SU-DHL-6 (cell line): ENCODE measurements around the gene HGS.

Experiments used
- H2AFZ ChIP-seq: fragments of 200-600 bp; sonication (generic); 2 replicates; pipeline ENCODE4 v1.6.1; 2014; ENCODE audit warnings: low read depth, mild to moderate bottlenecking, moderate library complexity, mixed read lengths, antibody characterized with exemption, low read length; ENCODE audit not compliant: severe bottlenecking
- H3F3A ChIP-seq: fragments of 200-600 bp; shearing (Covaris generic); 2 replicates; pipeline ENCODE4 v1.6.0; 2016; ENCODE audit warnings: antibody characterized with exemption, mild to moderate bottlenecking; ENCODE audit not compliant: insufficient read depth
- H3K27ac ChIP-seq: fragments of 200-600 bp; sonication (generic); 2 replicates; pipeline ENCODE4 v1.5.1; 2016; ENCODE audit warnings: low read depth, mild to moderate bottlenecking, low read length, moderate library complexity, mixed read lengths
- H3K27me3 ChIP-seq: fragments of 200-600 bp; sonication (generic), shearing (Covaris generic); 2 replicates; pipeline ENCODE4 v1.6.0; 2014; ENCODE audit warnings: mild to moderate bottlenecking, low read length
- H3K36me3 ChIP-seq: fragments of 200-600 bp; sonication (generic); 2 replicates; pipeline ENCODE4 v1.6.1; 2014; ENCODE audit warnings: mild to moderate bottlenecking, low read length, mixed read lengths
- H3K4me2 ChIP-seq: fragments of 300-600, 200-600 bp; shearing (Covaris generic), sonication (generic); 2 replicates; pipeline ENCODE4 v1.6.0; 2014; ENCODE audit warnings: low read length, low read depth, mild to moderate bottlenecking; ENCODE audit not compliant: poor library complexity, severe bottlenecking
- H3K4me3 ChIP-seq: fragments of 200-600 bp; sonication (generic); 2 replicates; pipeline ENCODE4 v1.5.1; 2014; ENCODE audit warnings: antibody characterized with exemption, low read length, mild to moderate bottlenecking, mixed read lengths; ENCODE audit not compliant: insufficient read depth, poor library complexity, severe bottlenecking
- H3K79me2 ChIP-seq: fragments of 200-600 bp; sonication (generic); 2 replicates; pipeline ENCODE4 v1.6.1; 2014; ENCODE audit warnings: mild to moderate bottlenecking, low read length, moderate library complexity; ENCODE audit not compliant: insufficient read depth
- H3K9ac ChIP-seq: fragments of 200-600 bp; sonication (generic); 2 replicates; pipeline ENCODE4 v1.7.0; 2014; ENCODE audit warnings: mild to moderate bottlenecking, low read length
- H3K9me2 ChIP-seq: fragments of 200-600 bp; sonication (generic); replicated peaks from 2 replicates; pipeline ENCODE4 v1.6.1; 2014; ENCODE audit warnings: low read length; ENCODE audit not compliant: insufficient read depth
- H3K9me3 ChIP-seq: fragments of 200-600 bp; sonication (generic); 2 replicates; pipeline ENCODE4 v1.6.1; 2014; ENCODE audit warnings: low read length, mixed read lengths; ENCODE audit not compliant: insufficient read depth
- H4K20me1 ChIP-seq: fragments of 200-600 bp; sonication (generic); 2 replicates; pipeline ENCODE4 v1.6.1; 2014; ENCODE audit warnings: low read depth, mild to moderate bottlenecking, antibody characterized with exemption, low read length, moderate library complexity, mixed read lengths
- EZH2phosphoT487 ChIP-seq: fragments of 200-600 bp; sonication (generic), shearing (Covaris generic); conservative IDR thresholded peaks from 2 replicates; pipeline ENCODE4 v1.6.1; 2018; ENCODE audit warnings: mild to moderate bottlenecking, antibody characterized with exemption, low read length, moderate library complexity, mixed read lengths
- TF ChIP-seq, protein P1 (sequence below): fragments of 200-600 bp; sonication (generic); IDR thresholded peaks from one replicate; pipeline ENCODE4 v1.5.1; 2017; ENCODE audit warnings: antibody characterized with exemption, mild to moderate bottlenecking, low read length, moderate library complexity; ENCODE audit not compliant: insufficient read depth, poor library complexity, severe bottlenecking

Gene HGS

DNA sequence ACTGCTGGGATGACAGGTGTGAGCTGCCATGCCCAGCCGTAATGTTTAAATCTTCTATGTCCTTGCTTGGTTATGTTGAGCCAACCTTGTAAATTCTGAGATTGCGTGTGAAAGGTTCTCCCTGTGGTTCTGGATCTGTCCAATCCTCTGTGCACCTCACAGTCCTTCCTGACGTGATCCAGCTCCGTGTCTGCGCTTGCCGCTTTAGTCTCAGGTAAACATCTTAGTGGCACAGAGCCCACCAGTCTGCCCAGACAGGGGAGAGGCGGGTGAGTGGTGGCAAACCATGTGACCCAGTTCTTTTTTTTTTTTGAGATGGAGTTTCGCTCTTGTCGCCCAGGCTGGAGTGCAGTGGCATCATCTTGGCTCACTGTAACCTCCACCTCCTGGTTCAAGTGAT lies 42.2 kb downstream of the HGS start:
- H3K4me2 ChIP-seq, result no peak overlapping the region
- H3K27me3 ChIP-seq, result no peaks in the 10 kb centered on the region
- no peak overlapping the region for H2AFZ ChIP-seq
- no peaks in the 10 kb centered on the region for H3K79me2 ChIP-seq
- no peaks in the 10 kb centered on the region for H3F3A ChIP-seq
- H4K20me1 ChIP-seq, result no peaks in the 10 kb centered on the region
- no peaks in the 10 kb centered on the region for H3K36me3 ChIP-seq
- H3K4me3 ChIP-seq, result no peak overlapping the region
- H3K9me3 ChIP-seq, result no peaks in the 10 kb centered on the region
- no peak overlapping the region for H3K9ac ChIP-seq
- no peak for TF ChIP-seq EZH2phosphoT487
- TF ChIP-seq, protein P1, sequence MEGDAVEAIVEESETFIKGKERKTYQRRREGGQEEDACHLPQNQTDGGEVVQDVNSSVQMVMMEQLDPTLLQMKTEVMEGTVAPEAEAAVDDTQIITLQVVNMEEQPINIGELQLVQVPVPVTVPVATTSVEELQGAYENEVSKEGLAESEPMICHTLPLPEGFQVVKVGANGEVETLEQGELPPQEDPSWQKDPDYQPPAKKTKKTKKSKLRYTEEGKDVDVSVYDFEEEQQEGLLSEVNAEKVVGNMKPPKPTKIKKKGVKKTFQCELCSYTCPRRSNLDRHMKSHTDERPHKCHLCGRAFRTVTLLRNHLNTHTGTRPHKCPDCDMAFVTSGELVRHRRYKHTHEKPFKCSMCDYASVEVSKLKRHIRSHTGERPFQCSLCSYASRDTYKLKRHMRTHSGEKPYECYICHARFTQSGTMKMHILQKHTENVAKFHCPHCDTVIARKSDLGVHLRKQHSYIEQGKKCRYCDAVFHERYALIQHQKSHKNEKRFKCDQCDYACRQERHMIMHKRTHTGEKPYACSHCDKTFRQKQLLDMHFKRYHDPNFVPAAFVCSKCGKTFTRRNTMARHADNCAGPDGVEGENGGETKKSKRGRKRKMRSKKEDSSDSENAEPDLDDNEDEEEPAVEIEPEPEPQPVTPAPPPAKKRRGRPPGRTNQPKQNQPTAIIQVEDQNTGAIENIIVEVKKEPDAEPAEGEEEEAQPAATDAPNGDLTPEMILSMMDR, result no peak
- no peaks in the 10 kb centered on the region for H3K9me2 ChIP-seq
- H3K27ac ChIP-seq, result no peak overlapping the region

DNA sequence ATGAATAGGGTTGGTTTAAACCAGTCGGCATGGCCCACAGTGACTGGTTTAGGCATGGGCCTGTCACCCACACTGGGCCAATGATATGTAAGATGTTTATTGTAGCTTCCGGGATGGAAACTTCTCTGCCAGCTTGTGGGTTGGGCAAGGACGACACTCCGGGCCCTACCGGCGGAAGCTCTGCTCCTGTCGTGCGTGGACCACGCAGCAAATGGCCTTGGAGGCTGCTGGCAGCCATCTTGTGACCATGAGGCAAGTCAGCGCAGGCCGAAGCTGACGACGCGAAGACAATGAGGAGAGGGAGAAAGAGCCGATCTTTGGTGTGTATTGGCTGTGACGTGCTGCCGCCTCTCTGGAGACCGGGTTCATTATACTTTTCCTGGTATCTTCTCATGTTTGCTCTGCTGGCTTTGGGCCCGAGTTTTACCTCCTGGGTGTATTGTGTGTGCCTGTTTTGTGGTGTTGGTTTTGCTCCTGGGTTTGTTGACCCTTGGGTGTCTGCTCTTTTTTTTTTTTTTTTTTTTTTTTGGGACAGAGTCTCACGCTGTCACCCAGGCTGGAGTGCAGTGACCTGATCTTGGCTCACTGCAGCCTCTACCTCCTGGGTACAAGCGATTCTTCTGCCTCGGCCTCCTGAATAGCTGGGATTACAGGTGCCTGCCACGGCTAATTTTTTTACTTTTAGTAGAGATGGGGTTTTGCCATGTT lies 43.7 kb downstream of the HGS start:
- H3K9me2 ChIP-seq, result no peaks in the 10 kb centered on the region
- no peak for TF ChIP-seq EZH2phosphoT487
- TF ChIP-seq, protein P1, result no peak
- no peak overlapping the region for H3K4me2 ChIP-seq
- no peaks in the 10 kb centered on the region for H3K9me3 ChIP-seq
- H3F3A ChIP-seq, result no peaks in the 10 kb centered on the region
- H3K4me3 ChIP-seq, result no peak overlapping the region
- H3K9ac ChIP-seq, result no peak overlapping the region
- H2AFZ ChIP-seq, result no peak overlapping the region
- H3K27ac ChIP-seq, result no peak overlapping the region
- no peaks in the 10 kb centered on the region for H4K20me1 ChIP-seq
- no peaks in the 10 kb centered on the region for H3K36me3 ChIP-seq
- H3K79me2 ChIP-seq, result no peaks in the 10 kb centered on the region
- no peaks in the 10 kb centered on the region for H3K27me3 ChIP-seq

DNA sequence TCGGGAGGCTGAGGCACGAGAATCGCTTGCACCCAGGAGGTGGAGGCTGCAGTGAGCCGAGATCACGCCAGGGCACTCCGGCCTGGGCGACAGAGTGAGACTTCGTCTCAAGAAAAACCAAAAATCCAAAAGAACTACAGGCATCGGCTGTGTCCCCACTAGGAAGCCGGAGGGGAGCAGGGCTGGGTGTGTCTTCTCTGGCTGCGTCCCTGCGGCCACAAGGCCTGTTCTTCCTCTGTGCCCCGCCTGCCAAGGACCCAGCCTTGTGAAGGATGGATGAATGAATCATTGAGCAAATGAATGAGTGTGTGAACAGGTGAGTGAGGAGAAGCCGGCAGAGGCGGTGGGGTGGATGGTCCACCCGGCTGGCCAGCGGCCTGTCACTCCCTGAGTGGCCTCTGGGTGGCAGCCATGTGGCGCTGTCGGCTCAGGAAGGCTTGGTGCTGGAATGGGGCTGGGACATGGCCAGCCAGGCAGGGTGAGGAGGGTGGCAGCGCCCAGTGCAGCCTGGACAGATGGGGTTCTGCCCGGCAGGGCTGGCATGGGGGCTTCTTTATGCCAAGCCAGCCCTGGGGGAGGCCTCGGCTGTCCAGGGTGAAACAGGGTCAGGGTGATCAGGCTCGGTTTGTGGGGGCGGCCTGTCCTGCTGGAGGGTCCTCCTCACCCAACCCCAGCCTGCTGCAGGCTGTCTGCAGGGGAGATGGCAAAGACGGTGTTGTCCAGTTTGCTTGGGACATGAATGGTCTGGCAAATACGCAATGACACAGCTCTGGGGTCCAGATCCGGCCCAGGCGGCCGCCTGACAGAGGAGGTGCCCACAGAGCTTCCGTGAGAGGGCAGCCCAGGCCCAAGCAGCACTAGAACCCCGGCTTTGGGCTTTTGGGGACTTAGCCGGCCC lies 49.9 kb downstream of the HGS start:
- Histone ChIP-seq H3K4me2 (no peak overlapping the region), H3F3A (no peaks in the 10 kb centered on the region), H3K9ac (no peak overlapping the region)

More for the DNA sequence above, 49.9 kb downstream of the HGS start:
- H2AFZ ChIP-seq, result no peak overlapping the region
- no peak overlapping the region for H3K27ac ChIP-seq
- H3K4me3 ChIP-seq, result no peak overlapping the region
- no peaks in the 10 kb centered on the region for H4K20me1 ChIP-seq
- H3K9me3 ChIP-seq, result no peaks in the 10 kb centered on the region
- no peaks in the 10 kb centered on the region for H3K36me3 ChIP-seq
- no peak for TF ChIP-seq EZH2phosphoT487
- TF ChIP-seq, protein P1, result peak; percentile 59
- no peaks in the 10 kb centered on the region for H3K9me2 ChIP-seq
- no peaks in the 10 kb centered on the region for H3K27me3 ChIP-seq
- no peaks in the 10 kb centered on the region for H3K79me2 ChIP-seq
